SHP77 (cell line): ENCODE results near the gene UNC5A.

Experiments used
- DNase-seq, 2 experiments: peaks; one replicate each; lab custom pipeline; 2025; lab: John Stamatoyannopoulos, UW

UNC5A gene

DNA sequence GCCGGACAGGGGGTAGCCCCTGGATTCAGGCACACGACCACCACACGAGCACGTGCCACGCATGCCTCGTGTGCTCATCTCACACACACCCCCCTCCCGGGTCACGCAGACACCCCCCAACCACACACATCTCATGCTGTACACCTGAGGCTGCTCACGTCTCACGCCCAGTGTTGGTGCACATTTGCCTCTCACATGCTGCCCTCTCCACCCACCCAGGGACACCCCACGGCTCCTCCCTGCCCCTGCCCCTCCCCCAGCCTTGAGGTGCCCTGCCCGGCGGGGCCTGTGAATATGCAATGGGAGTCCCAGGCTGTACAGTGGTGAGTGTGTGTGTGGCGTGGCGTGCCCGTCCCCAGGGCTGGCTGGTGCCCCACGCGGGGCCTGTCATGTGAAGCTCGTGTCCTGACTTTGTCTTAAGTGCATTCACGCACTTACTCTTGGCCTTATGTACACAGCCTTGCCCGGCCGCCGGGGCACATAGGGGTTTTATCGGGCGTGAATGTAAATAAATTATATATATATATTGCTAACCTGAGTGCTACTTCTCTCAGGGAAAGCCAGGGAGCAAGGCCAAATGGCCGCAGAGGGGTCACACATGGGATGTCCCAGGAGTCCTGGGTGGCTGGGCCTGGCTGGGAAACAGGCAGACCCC lies 70.1 kb downstream of the UNC5A start:
- DNase-seq: no peak

DNA sequence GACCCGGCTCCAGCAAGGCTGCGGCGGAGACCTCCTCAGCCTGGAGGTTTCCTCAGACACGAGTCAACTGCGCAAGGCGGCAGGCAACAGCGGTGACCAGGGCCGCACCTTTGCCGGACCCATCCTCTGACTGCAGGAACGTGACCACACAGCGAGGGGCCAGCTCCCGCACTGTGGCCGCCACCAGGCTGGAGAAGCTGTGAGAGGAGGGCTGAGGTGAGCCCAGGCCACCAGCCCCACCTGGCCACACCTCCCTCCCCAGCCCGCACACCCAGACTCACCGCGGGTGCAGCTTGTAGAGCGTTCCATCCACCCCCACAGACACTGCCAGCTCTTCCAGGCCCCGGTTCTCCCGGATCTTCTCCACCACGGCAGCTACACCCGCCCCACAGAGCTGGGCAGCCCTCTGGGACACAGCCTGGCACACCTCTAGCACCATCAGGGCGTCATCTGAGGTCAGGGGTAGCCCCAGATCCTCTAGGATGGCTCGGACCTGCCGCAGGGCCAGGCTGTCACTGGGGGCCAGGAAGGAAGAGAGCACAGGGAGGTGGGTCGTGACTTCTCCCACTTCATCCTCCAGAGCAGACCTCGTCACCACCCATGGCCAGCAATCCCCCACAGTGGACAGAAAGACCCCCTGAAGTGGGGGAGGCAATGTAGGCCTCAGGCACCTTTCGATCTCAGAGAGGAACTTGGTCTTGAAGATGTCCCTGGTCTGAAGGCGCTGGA lies 70.8 kb downstream of the UNC5A start:
- no peak for DNase-seq

DNA sequence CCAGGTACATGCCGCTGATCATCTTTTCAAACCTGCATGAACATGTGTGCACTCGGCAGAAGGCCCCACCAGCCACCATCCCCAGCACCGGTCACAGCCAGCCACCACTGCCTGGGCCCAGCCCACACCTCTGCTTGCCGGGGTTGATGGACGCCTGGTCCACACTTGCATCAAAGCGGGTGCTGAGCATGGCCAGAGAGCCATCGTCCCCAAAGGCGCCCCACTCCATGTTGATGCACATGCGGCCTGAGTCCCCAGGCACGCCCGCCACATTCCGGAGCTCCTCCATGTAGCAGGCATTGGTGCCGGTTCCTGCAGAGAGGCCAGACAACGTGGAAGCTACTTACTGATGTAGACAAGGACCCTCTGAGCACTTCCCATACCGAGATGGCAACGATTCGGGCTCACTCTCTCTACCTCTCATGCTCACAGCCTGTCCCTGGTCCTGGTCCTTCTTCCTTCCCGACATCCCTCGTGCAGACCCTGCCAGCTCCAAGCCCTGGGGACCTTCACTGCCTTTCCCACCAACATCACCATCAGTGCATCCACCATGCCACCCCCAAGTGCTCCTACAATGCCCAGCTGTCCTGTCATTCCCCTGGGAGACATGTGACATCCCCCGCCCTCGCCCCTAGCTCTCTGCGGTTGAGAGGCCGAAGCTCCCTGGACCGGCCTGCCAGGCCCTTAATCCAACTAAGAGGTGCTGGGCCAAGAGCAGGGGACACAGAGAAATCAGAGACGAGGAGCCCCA lies 71.6 kb downstream of the UNC5A start:
- no peak for DNase-seq

DNA sequence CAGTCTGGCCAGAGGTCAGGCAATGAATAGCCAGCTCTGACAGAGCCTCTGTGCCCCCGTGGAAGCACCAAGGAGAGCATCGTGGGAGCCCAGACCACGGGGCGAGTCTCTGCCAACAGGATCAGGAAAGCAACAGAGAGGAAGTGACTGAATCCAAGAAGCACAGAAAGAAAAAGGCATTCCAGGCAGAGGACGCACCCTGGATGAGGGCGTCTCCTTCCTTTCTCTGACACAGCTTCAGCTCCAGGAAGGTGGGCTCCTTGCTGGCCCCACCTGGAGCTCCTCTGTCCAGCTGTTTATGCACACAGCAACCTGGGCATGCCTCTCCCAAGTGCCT lies 72.2 kb downstream of the UNC5A start:
- no peak for DNase-seq

DNA sequence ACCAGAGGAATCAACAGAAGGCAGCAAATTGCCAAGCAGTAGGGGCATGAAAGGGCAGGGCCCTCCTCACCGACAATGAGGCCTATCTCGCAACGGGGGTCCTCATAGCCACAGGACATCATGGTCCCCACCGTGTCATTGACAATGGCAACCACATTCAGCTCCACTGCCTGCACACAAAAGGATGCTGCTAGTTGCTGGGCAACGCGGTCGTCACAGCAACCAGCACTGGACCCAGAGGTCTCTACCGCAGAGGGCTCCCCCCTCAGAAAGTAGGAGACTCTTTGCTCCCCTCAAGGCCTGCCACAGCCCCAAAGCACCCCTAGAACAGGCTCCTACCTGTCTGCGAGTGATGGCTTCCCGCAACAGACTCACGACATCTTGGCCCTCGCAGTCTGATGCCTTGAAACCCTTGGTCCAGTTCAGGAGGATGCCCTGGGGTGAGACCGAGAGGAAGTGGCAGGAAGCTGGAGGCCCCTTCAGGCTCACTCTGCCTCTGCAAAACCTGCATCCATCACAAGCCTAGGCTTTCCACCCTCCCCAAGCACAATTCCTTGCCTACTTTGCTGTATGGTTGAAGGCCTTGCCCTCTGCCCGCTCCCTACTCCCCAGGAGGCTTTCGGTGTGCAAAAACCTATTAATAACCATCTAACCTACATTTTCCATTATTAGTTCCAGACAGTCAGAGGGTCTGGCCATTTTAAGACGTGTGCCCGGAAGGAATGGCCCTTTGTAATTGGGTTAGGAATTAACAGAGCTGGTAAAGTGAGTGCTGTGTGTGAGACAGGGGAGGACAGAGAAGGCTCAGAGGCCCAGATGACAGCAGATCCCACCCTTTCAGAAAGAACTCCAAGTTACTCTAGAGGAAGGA lies 73.6 kb downstream of the UNC5A start:
- no peak for DNase-seq

DNA sequence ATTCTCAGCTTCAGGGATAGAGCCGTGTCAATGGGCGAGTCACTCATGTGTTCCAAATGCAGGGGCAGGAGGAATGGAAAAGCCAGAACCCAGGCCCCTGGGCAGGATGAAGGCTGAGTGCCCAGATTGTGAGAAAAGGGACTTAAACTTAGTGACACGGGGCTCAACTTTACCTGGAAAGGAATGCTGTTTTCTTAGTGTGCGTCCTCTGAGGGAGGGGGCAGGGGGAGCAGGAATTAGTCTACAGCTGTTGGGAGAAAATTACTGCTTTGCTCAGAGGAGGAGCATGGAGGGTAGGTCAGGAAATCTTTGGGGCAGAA lies 74.2 kb downstream of the UNC5A start:
- no peak for DNase-seq

DNA sequence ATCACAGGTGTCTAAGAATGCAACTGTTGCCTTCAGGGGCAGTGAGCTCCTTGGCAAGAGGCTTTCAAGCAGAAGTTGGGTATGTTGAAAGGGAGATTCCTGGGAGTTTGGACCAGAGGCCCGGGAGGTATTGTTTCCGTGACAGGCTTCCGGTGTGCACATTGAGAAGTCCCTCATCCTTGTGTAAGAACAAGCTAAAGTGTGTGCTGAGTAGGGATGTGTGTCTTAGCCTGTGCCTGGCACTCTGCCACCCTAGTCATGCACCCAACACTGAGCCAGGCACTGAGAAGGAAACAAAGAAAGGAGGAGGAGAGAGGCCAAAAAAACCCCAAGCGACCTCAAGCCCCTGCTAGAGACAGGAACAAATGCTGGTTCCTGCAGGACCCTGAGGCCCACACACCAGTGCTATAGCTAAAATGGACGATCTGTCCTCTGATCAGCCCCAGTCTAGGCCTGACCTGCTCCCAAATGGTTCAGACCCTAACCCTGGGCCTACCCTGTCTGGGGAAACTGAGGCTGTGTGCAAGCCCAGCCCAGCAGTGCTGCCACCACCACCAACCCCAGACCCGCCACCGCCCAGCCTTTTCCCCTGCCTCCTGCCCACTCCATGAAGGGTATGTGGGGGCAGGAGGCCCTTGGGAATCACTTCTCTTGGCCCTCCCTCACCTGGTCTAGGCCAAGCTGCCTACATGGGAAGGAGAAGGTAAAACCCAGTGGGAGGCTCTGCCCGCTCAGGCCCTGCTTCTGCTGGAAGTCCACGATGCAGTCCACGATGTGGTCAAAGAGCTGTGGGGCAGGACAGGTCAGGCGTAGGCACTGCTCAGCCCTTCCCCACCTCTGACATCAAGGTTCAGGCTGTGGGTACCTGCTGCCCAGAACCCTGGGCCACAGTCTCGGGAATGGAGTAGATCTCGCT lies 76.2 kb downstream of the UNC5A start:
- DNase-seq: no peak

DNA sequence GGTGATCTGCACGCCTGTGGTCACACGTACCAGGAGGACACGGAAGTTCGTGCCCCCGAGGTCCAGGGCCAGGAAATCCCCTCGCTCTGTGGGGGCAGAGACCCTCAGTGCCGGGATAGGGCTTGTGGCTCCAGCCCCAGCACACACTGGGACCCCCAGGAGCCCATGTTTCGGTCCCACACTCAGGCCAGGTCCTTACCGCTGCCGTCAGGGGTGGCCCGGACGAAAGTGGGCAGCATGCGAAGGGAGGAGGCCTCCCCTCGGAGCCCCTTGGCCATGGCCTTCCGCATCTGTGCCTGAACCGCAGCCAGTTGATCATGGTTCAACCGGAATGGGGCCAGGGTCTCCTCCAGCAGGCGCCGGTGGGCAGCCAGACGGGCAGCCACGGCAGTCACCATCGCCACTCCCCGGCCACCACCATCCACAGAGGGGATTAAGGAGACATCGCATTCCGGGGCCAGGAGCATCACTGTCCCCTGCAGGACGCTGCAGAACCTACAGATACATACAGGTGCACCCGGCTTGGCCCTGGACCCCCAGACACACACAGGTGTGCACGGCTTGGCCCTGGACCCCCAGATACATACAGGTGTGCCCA lies 77.0 kb downstream of the UNC5A start:
- no peak for DNase-seq

DNA sequence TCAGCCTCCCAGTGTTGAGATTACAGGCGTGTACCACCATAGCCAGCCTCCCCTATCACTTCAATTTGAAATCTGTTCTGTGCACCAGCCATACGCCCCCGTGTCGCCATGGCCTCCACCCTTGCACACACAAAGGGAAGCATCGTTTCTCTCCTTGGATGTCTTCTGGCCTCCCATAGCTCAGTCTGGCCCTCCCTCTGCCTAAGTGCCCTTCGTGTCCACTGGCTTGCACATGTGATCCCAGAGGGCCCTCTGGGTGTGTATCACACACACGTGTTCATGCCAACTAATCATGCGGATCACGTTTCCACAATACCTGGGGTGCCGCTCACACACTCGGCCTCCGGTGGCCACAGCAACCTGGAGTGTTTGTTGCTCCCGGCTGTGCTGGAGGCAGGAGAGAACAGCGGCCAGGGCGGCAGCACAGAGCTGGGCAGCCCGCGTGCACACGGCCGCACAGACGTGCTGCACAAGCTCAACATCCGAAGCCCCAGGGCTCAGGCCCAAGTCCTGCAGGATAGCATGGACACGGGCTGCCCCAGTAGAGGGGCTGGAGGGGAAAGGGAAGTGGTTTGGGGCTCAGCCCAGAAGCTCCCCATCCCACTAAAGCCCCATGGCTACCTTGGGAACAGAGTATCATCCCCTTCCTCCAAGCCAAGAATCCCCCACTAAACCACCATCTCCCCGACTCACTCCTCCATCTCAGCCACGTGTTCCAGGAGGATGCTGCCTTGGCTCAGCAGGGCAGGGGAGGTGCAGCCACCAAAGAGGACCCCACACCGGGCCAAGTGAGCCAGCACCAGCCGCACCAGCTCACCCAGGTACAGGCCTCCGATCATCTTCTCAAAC lies 77.9 kb downstream of the UNC5A start:
- no peak for DNase-seq

DNA sequence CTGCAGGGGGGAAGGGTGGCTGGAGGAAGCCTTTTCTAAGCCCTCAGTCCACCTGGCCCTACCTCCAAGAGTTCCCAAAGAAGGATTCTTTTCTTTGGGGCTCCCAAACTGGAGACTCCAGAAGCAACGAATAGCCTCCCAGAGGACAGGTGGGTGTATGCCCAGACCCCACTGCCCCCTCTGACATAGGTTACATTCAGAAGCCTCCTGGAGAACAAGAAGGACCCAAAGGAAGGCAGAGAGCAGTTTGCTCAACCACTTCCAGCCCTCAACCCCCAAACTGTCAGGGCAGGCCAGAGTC lies 78.5 kb downstream of the UNC5A start:
- DNase-seq: no peak

DNA sequence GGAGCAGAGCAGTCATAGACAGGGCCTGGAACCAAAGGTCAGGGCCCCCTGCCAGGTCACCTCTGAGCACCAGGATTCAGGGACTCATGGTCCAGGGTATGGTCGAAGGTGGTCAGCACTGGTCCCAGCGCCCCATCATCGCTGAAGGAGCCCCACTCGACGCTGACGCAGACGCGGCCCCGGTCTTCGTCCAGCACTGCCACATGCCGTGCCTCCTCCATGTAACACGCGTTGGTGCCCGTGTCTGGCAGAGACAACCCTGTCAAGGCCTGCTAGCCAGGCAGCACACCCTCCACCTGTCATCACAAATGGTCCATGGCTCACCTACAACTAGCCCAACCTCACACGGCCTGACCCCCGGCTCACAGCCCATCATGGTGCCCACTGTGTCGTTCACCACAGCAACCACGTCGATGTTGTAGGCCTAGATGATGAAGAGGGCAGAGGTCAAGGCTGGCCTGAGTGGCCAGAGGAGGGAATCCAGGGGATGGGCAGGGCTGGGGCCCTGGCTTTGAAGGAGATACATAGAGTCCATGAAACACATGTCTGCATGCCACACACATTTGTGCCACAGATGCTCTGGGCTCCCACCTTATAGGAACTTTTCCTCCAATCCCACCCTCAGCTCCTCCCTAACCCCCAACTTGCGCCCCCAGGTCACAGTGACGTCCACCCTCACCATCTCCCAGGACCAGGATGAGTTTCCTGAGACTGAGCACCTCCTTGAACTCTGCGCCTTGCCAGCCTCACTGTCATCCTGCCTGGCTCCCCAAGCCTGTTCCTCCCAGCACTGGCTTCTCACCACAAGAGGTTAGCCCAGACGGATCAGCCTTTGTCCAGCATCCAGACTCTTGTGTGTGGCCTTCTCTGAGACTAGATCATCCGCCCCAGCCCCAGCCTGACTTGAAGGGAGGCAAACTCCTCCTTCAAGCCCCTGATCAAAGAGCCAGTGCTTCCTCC lies 79.2 kb downstream of the UNC5A start:
- DNase-seq: no peak

DNA sequence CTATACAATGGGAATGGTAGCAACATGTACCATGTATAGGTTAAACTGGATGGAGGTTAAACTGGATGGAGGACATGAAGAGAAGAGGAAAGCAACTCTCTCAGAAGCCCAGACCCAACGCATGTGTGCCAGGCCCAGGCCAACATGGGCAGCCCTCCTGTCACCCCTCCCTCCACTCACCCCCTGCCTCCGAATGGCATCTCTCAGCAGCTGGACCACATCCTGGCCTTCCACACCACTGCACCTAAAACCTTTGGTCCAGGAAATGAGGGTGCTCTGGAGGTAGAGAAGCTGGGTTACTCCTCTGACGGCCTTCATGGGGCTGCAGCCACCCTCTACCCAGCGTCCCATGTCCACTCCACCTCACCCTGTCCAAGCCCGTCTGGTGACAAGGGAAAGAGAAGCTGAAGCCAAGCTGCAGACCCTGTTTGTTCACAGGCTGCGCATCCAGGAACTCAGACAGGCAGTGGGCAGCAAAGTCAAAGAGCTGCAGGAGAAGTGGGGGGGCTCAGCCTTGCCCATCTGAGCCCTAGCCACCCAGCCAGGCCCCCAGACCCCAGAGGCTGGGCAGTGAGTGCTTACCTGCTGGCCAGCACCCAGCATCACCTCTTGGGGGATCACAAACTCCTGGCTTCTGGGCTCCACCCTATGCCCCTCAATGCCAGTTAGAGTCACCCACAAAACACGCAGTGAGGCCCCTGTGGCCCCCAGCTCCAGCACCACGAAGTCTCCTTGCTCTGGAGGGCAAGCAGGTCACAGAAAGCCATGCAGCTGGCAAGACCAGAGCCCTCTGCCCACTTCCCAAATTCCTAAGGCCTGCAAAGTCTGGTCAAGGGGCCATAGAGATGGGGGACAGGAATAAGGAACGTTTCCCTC lies 80.3 kb downstream of the UNC5A start:
- DNase-seq: no peak

DNA sequence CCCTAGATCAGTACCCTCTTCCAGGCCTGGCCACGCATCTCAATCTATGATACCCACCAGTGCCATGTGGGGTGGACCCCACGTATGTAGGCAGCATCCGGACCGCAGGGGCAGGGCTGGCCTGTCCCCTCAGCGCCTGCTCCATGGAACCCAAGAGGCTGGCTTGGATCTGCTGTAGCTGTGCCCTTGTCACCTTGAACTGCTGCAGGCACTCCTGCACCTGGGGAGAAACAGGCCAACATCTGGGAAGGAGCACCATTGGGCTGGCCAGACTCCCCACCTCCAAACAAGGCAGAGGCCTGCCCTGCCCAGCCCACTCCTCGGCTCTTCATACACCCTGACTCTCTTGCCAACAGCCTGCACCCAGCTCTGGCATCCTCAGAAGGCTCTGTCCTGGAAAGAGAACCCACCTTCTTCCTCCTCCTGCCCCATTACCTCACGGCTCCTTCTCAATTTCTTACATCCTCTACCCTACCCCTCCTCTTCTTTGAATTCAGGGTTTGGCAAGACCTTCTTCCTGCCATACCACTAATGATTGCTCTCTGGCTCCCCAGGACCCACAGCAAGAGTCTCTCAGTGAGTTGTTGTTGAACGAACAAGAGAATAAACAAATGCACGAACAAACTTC lies 81.1 kb downstream of the UNC5A start:
- DNase-seq: no peak

DNA sequence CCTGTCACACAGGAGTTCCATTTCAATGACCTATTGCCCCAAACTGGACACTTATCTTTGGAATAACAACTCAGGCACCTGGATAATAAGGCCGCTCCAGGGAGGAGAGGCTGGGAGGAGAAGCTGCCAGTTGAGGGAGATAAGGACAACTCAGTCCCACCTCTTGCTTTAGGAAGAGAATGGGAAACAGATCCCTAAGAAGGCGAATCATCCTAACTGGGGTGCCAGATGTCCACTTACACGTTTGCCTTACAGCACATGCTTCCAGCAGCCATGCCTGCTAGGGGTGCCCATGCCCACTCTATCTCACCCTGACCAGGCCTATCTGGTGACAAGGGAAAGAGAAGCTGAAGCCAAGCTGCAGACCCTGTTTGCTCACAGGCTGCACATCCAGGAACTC lies 82.3 kb downstream of the UNC5A start:
- DNase-seq: no peak

DNA sequence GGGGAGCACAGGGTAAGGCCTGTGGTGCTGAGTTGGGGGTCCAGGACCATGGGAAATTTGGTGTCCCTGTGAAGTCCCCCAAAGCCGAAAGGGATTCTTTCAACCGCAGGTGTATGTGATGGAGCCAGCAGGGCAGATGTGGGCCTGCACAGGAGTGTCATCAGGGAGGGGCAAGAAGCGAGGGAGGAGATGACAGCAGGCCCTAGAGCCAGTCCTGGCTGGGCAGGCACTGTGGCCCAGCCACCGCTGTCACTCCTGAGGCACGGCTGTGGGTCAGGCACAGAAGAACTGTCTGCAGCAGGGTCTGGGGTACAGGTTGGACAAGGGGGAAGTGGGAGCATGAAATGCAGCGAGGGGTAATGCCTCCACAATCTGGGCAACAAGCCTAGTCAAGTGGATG lies 83.9 kb downstream of the UNC5A start:
- no peak for DNase-seq

DNA sequence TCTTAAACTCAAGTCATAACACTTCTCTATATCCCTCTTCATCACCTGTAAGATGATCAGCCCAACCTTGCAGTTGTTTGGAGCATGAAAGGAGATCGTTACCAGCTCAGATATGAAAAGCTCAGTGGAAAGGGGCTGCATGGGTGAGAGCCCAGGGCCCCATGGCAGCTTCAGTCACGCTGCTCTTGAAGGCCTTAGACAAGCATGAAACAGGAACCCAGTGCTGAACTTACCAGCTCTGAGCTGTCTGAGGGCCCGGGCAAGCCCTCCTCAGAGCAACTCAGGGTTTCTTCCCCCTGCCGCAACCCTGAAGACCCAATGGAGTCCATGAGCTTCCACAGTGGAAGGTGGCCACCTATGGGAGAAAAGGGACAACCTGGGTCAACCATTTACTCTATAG lies 85.5 kb downstream of the UNC5A start:
- DNase-seq: no peak

DNA sequence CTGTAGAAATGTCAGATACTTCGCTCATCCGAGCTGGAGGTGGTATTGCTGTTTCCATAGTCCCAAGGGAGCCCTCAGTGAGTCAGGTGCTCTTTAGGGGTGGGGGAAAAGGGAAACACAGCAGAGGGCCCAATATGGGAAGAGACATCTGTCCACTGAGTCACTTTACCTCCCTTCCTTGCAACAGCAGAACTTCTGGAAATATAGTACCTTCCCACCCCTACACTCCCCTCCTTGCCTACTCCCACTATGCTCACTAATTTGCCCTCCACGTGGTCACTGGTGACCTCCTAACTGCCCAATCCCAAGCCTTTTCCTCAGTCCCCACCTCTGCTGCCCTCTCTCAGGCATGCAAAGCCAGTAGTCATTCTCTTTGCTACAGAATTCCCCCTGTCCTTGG lies 86.9 kb downstream of the UNC5A start:
- DNase-seq: no peak
